Muscle layer of colon (tissue), 2 donors: Measurements from ENCODE around the gene THBD.

ENCODE experiments used
- H3K27ac ChIP-seq: one replicate; pipeline ENCODE4 v1.7.0; 2013; ENCODE audit warnings: low read depth, mild to moderate bottlenecking, low read length, moderate library complexity
- H3K27me3 ChIP-seq, 2 donors: one replicate each; pipeline ENCODE4 v1.7.0; 2013; ENCODE audit warnings: low read length in 2 of 2, mild to moderate bottlenecking in 2 of 2; ENCODE audit not compliant: insufficient read depth in 2 of 2, control insufficient read depth in 1 of 2
- H3K36me3 ChIP-seq: one replicate; pipeline ENCODE4 v1.7.0; 2013; ENCODE audit warnings: mild to moderate bottlenecking, low read length; ENCODE audit not compliant: insufficient read depth
- H3K4me1 ChIP-seq: one replicate; pipeline ENCODE4 v1.7.0; 2013; ENCODE audit warnings: mild to moderate bottlenecking, low read length; ENCODE audit not compliant: insufficient read depth
- H3K4me3 ChIP-seq, 2 donors: one replicate each; pipeline ENCODE4 v1.7.0; 2013; ENCODE audit warnings: low read length in 2 of 2, low read depth in 1 of 2, mild to moderate bottlenecking in 1 of 2, moderate library complexity in 1 of 2
- H3K9ac ChIP-seq: one replicate; pipeline ENCODE4 v1.7.0; 2013; ENCODE audit warnings: low read length
- H3K9me3 ChIP-seq: one replicate; pipeline ENCODE4 v1.7.0; 2013; ENCODE audit warnings: mild to moderate bottlenecking, low read length
- donor health status: abdominal sarcoma.
- donor health status: Adenocarcinoma of cecum.

THBD gene

DNA sequence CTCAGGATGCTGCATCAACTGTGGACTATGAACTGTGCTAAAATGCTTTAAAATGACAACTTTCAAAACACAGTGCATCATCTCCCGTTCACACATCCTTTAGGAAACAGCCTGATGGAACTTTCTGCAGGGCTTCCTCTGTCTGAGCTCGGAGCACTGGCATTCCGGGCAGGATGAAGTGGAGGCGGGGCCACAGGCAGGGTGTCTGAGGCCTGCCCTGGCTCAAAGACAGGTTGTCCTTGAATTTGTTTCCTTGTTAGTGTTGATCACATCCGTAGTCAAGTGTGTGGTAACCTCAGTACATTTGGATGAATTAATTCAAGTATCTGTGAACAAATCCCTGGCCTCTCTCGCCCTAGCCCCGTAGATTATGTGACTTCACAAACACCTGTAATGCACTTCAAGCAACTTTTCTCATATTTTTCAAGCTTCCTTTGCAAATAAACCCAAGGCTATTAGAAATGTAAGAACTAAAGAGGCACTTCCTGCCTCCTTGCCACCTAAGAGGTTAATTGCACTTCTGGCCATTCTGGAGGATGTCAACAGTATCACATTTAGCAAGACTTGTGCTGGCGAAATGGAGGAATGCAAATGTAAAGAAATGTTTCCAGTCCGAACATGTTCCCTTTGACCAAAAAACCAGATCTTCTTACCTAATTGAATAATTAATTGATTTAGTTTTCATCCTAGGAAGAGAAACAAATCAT lies 33.5 kb upstream of the THBD start:
- no peak overlapping the region for H3K4me3 ChIP-seq
- H3K4me1 ChIP-seq, result peaks cover 7% of the 10 kb centered on the region
- no peak overlapping the region for H3K9ac ChIP-seq
- H3K9me3 ChIP-seq, result no peaks in the 10 kb centered on the region
- no peak overlapping the region for H3K27ac ChIP-seq
- no peaks in the 10 kb centered on the region for H3K27me3 ChIP-seq
- H3K36me3 ChIP-seq, result no peaks in the 10 kb centered on the region

- no peak overlapping the region for H3K27ac ChIP-seq
- no peak overlapping the region for H3K4me3 ChIP-seq
- peaks cover 1% of the 10 kb centered on the region for H3K4me1 ChIP-seq
- no peaks in the 10 kb centered on the region for H3K36me3 ChIP-seq
- H3K9me3 ChIP-seq, result no peaks in the 10 kb centered on the region
- H3K9ac ChIP-seq, result no peak overlapping the region
- H3K27me3 ChIP-seq, result no peaks in the 10 kb centered on the region
Measured at GRCh38 chr20:23081263-23081819, 31.9 kb upstream of the THBD start.

DNA sequence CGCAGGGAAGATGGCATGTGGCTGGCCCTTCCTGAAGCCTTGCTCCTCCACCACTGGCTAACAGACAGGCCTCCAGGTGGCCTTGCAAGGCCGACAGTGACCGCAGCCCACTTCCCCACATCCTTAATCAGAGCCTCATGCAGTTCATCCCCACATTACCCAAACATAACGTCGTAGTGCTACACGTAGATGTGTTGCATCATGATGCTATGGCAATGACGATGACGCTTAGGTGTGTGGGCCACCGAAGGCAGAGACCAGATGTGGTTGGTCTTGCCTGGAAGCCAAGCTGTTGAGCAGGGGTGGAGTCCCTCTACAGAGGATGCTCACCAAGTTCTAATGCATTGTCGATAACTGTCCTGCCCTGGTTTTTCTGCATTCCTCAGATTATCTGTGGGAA lies 31.0 kb upstream of the THBD start:
- H3K36me3 ChIP-seq, result no peaks in the 10 kb centered on the region
- no peak overlapping the region for H3K27ac ChIP-seq
- H3K9me3 ChIP-seq, result no peaks in the 10 kb centered on the region
- H3K4me3 ChIP-seq, result no peak overlapping the region
- H3K4me1 ChIP-seq, result no peaks in the 10 kb centered on the region
- H3K9ac ChIP-seq, result no peak overlapping the region
- no peaks in the 10 kb centered on the region for H3K27me3 ChIP-seq

DNA sequence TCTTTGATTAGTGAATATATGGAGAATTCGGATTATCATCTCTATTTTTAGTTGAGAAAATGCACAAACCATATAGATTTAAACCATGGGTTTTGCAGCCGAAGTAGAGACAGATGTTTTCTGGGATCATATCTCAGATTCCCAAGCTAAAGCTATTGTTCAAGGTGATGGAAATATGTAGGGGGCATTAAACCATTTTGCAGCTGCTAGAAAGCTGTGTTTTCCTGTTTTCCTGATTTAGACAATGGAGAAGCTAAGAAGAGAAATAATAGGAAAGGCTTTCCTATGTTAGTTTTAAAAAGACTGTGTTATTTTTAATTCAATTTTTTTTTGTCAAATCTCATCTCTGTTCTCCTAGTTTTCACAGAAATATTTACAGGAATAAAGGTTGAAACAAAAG lies 30.5 kb upstream of the THBD start:
- Histone ChIP-seq H3K9me3 (no peaks in the 10 kb centered on the region), H3K27me3 (no peaks in the 10 kb centered on the region), H3K9ac (no peak overlapping the region), H3K4me3 (no peak overlapping the region), H3K36me3 (no peaks in the 10 kb centered on the region), H3K27ac (no peak overlapping the region), H3K4me1 (no peaks in the 10 kb centered on the region)

DNA sequence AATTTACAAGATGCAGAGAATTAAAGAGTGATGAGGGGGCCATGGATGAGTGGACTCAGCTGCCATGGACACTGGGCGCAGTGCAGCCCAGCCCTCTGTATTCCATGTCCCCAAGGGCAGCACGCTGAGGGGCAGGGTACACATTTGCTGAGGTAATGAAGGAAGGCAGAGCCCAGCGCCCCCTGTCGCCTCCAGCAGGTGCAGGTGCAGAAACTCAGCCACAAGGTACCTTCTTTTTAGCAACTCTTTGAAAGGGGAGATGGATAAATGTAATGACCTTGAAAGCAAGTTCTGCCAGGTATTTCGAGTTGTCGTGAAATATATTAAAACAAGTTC lies 29.5 kb upstream of the THBD start:
- Histone ChIP-seq H3K27me3 (no peaks in the 10 kb centered on the region), H3K27ac (no peak overlapping the region), H3K4me3 (no peak overlapping the region), H3K36me3 (no peaks in the 10 kb centered on the region), H3K9ac (no peak overlapping the region), H3K4me1 (no peaks in the 10 kb centered on the region), H3K9me3 (no peaks in the 10 kb centered on the region)

DNA sequence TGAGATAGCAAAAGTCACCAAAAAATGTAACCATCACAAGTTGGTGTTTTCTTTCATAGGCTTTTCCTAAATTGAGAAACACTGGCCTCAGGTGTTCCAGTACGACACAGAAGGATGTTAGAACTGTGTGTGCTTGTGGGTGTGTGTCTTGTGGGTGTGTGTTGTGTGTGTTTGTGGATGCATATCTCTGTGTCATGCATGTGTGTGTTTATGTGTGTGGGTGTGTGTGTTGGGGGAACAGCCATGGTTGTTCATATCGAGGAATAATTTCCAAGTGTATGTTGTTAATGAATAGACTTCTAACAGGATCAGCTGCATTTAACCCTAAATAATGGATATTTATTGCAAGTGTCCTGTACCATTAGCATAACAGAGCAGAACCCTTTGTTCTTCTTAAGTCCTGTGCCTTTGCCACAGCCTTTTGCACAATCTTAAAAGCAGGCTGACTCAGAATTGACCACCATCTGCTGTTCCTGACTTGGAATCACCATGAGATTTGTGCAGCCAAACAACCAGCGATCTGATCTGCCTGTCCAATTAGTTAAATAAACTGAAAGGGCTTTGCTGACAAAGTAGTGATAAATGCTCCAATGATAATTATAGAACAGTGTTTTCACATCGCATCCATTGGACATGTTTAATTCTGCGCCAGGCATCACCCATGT lies 29.0 kb upstream of the THBD start:
- Histone ChIP-seq H3K4me3 (no peak overlapping the region), H3K27ac (no peak overlapping the region), H3K36me3 (no peaks in the 10 kb centered on the region), H3K27me3 (no peaks in the 10 kb centered on the region), H3K4me1 (no peaks in the 10 kb centered on the region), H3K9me3 (no peaks in the 10 kb centered on the region), H3K9ac (no peak overlapping the region)

DNA sequence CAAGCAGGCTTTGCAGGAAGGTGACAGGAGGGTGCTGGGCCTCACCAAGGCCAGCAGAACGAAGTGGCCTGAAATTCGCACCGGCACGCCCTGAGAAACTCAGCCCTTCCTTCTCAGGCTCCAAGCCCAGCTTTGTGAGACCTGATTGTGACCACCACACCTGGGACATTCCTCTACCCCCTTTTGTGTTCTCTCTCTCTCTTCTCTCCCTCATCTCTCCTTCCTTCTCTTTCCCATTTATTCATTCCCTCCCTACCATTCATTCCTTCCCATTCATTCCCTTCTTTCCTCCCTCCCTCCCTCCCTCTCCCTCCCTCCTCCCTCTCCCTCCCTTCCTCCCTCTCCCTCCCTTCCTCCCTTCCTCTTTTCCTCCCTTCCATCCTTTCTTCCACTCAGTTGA lies 27.8 kb upstream of the THBD start:
- Histone ChIP-seq H3K36me3 (no peaks in the 10 kb centered on the region), H3K9me3 (no peaks in the 10 kb centered on the region), H3K4me1 (no peaks in the 10 kb centered on the region), H3K27ac (no peak overlapping the region), H3K9ac (no peak overlapping the region), H3K4me3 (no peak overlapping the region), H3K27me3 (no peaks in the 10 kb centered on the region)

DNA sequence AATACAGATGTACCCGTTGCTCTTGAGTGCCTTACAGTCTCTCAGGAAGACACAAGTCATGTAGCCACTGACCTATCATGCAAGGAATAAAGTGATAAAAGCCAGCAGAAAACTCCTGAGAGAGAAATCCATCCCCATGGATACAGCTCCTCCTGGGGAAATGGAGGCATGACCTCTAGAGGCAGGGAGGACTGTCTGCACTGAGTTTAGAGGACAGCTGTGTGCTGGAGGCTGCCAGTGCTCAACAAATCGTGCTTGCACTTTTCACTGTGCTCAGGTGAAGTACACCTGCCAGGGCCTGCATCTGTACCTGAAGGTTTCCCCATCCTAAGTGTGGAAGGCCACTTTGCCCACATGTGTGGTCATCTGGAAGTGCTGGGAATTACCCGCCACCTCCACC lies 24.6 kb upstream of the THBD start:
- Histone ChIP-seq H3K9ac (no peak overlapping the region), H3K9me3 (no peaks in the 10 kb centered on the region), H3K36me3 (no peaks in the 10 kb centered on the region), H3K27me3 (no peaks in the 10 kb centered on the region), H3K27ac (no peak overlapping the region), H3K4me1 (no peaks in the 10 kb centered on the region), H3K4me3 (no peak overlapping the region)

GRCh38 chr20:23072892-23073586 lies 23.6 kb upstream of the THBD start:
- no peak overlapping the region for H3K4me3 ChIP-seq
- H3K4me1 ChIP-seq, result no peaks in the 10 kb centered on the region
- H3K9ac ChIP-seq, result no peak overlapping the region
- no peaks in the 10 kb centered on the region for H3K36me3 ChIP-seq
- H3K27me3 ChIP-seq, result no peaks in the 10 kb centered on the region
- H3K9me3 ChIP-seq, result no peaks in the 10 kb centered on the region
- H3K27ac ChIP-seq, result no peak overlapping the region

- Histone ChIP-seq H3K4me3 (no peak overlapping the region), H3K9ac (no peak overlapping the region), H3K27me3 (no peaks in the 10 kb centered on the region), H3K9me3 (no peaks in the 10 kb centered on the region), H3K36me3 (no peaks in the 10 kb centered on the region), H3K27ac (no peak overlapping the region), H3K4me1 (no peaks in the 10 kb centered on the region)
Measured at GRCh38 chr20:23071996-23072395, 22.5 kb upstream of the THBD start.

DNA sequence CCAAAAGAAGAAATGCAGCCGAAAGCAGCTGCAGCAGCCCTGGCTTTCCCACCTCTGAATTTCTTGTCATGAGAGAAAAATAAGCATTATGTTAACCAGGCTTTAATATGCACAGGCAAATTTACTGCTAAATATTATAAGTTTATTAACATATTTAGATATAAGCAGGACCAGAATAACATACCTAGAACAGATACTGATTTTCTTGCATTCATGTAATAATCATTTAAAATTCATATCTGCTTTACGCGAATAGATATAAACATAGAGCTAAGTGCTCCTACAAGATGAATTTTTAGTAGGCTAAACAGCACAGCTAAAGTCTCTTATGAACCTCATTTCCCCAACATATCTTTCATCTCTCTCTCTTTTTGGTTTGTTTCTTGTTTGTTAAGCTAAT lies 21.9 kb upstream of the THBD start:
- H3K36me3 ChIP-seq, result no peaks in the 10 kb centered on the region
- no peaks in the 10 kb centered on the region for H3K4me1 ChIP-seq
- H3K4me3 ChIP-seq, result no peak overlapping the region
- no peaks in the 10 kb centered on the region for H3K27me3 ChIP-seq
- no peaks in the 10 kb centered on the region for H3K9me3 ChIP-seq
- no peak overlapping the region for H3K27ac ChIP-seq
- H3K9ac ChIP-seq, result no peak overlapping the region
